Stimulated activated naive CD4-positive, alpha-beta T cell (primary cell): Measurements from ENCODE around the gene ARHGAP24.
"Not testable (repeated sequence)": the region's sequence is repeated elsewhere in the genome, so short reads cannot be mapped to it uniquely, and the experiment has no call there.

Experiments
- DNase-seq, 6 experiments: peaks; one replicate each; lab custom pipeline; 2025; lab: John Stamatoyannopoulos, UW

Gene ARHGAP24

DNA sequence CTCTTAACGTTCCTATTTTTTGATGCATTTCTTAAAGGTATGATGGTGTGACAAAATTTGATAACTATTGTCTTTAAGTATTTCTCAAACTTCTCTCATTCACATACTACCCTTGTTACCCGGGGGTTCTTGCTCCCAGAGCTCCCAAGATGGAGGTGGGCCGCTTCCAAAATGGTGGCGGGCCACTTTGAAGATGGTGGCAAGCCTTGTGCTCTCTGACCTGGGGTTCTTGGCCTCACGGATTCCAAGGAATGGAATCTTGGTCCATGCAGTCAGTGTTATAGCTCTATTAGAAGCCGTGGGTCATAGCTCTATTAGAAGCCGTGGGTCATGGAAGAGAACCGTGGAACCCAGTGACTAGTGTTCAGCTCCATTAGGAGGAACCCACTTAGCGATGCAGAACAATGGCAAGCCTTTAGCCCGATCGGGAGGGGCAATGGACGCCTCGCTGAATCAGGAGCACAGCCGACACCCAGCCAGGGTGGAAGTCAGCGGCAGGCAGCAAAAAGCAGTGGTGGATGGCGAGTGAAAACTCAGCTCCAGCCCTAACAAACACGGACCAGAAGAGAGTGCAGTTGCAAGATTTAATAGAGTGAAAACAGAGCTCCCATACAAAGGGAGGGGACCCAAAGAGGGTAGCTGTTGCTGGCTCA is 481.5 kb downstream of the ARHGAP24 start:
- DNase-seq, result no peak

DNA sequence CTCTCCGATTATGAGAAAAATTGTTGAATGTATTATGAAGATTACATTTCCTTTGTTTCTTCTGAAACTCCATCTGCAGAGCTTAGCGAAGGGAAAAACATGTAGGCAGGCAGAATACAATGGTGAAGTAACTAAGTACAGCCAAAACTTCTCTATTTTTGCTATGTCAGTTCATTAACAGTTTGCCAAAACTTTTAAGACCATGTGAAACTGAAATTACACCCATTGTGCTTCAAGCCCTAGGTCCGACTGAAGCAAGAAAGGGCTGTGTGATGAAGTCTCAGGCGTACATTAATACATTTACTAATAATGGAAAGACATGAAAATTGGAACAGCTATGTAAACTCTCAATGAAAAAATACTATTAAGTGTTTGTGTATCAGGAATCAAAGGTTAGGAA is 486.9 kb downstream of the ARHGAP24 start:
- no peak for DNase-seq

DNA sequence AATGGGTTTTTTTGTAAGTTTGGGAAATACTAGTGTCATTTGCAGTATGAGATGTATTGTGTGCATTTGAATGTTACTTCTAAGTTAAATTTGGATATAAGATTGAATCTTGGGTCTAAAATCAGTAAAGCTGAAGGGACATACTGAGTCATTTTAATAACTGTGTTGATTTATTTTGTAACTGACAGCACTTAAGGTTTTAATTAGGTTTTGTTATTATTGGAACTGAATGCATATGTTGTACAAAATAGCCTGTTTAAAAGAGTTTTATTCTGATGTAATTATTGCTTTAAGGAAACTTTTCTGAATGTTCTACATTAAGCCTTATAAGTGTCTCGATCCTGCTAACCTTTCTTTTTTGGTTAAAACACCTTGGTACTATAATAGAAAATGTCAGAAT is 488.3 kb downstream of the ARHGAP24 start:
- DNase-seq, result no peak

DNA sequence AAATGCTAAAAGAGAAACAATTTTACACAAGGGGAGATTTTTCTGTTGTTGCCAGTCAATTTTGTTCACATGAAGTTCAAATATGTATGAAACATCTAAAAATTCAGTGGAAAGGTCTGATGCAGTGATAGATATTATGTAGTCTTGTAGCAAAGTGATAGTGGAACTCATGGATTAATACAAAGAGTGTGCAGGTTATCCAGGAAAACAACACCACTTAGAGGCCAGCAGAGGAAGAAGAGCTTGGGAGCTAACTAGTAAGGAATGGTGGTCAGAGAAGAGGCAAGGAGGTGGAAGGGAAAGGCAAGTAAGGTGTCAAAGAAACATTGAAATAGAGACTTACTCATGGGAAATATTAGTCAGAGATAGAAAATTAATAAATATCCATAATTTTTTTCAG is 489.3 kb downstream of the ARHGAP24 start:
- no peak for DNase-seq

DNA sequence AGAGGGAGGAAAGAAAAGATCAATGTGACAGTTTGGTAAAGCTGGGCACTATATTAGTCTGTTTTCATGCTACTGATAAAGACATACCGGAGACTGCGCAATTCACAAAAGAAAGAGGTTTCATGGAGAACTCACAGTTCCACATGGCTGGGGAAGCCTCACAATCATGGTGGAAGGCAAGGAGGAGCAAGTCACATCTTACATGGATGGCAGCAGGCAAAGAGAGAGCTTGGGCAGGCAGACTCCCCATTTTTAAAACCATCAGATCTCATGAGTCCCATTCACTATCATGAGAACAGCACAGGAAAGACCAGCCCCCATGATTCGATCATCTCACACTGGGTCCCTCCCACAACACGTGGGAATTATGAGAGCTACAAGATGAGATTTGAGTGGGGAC is 490.1 kb downstream of the ARHGAP24 start:
- not testable (repeated sequence) for DNase-seq

DNA sequence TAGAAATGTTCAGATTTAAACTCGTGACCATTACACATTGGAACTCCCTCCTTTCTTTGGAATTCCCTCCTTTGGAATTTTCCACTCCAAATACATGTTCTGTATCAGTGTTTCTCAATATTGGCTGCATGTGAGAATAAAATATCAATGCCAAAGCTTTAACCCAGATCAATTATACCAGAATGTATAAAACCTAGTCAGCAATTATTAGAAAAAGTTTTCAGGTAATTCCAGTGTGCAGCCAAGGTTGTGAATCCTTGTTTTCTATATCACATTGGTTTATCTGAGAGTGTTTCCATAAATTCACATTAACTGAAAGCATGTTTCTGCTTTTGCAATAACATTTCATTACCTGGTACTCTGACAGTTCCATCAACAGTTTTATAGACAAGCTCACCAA is 490.6 kb downstream of the ARHGAP24 start:
- DNase-seq, result no peak

DNA sequence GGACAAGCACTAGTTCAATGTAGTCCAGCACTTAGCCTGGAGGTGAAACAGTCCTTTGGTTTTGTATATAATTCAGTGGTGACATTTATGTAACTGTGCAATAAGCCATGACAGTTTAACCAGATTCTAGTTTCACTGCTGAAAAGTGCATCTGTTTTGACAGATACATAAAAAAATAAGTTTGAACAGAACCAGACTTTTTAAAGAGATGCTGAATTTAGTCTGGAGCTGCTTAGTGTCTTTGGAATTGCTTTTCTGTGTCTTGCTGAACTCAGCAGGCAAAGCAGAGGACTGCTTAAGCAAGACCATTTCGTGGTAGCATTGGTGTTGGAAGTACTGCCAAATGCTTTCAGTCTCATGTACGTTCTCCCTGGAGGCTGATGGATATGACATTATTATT is 491.4 kb downstream of the ARHGAP24 start:
- no peak for DNase-seq

DNA sequence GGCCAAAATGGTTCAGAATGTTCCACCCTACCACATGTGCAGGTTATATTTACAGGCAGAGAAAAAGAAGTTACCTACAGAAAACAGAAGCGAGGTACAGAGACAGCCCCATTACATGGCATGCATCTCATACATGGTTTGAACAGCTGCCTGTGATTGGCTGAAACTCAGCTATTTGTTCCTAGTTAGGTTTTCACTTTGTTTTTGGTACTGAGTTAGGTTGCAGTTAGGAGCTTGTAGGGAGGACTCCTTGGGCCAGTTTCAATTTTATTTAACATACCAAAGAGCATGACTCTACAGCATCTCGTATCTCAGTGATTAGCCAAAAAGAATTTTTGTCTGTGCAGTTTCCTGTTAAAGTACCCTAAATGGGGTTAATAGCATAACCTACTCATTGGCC is 492.9 kb downstream of the ARHGAP24 start:
- no peak for DNase-seq

DNA sequence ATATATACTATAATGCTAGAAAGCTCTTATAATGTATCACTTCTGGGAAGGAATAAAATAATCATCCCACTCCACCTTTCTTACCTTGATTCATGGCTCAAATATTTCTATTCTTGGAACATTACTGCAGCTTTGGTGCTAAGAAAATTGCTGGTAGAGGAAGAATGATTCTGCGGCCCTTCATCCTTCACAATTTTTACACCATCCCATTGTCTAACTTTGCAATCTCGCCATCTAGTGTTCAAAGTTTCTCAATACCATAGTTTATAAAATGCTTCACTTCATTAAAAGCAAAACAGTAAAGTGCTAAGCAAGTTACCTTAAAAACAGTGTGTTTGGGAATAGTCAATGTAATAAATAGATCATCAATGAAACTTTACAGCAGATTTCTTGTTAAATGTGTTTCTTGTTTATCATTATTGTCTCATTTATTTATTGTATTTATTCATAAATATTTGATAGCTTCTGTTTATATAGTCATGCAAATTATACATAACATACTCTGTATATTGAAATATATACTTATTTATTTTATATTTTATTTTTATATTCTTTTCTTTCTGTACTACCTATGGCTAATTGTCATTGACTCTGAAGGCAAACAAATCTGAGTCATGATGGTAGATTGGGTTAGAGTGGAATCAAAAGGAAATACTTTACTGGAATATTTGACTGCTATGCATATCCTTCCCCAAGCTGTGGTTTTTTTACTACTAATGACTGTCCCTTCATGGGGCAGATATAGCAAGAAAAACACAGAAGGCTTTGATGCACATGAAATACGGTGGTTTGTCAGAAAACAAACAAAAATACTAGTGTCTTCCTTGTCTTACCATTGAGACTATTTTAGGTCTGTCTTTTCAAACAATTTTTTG is 494.2 kb downstream of the ARHGAP24 start:
- no peak for DNase-seq

DNA sequence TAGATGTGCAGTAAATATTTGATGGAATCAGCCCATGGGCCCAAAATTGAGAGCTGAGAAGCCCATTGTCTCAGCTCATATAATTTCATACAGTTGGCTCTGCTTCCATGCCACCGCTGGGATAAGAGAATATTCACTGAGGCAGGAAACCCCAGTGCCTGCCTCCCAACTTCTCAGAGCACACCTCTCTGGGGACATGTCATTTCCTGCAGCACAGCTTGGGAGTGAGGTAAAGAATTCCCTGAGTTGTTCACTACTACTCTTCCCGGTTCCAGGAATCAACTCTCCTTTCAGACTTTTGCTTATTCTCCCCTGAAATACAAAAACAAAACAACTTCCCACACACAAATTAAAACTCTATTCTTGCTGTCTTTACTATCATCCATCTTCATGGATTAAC is 495.6 kb downstream of the ARHGAP24 start:
- DNase-seq, result no peak

DNA sequence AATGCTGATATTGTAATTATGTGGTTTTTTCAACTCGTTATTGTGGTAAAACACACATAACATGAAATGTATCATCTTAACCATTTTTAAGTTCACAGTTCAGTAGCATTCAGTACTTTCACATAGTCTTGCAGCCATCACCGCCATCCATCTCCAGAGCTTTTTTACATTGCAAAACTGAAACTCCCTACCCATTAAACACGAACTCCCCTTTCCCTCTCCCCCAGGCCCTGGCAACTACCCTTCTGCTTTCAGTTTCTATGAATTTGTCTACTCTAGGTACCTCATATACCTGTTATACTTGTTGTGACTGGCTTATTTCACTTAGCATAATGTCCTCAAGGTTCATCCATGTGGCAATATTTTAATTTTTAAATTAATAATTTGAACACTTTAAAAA is 504.3 kb downstream of the ARHGAP24 start:
- no peak for DNase-seq

DNA sequence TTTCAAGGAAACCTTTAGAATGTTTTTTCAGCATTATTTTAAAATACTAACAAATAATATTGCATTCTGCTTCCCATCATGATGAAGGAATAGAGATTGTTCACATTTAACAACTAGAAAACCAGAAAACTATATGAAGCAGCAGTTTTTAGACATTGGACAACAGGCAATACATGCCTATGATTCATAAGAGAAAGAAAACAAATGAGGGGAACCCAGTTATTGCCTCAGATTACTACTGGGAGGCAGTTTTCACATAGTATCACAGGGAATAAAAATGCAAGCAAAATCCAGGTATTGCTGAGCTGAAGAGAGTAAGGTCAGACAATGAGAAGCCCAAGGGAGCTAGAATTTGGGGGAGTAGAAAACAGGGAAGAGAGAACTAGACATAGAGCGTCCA is 511.3 kb downstream of the ARHGAP24 start:
- no peak for DNase-seq

DNA sequence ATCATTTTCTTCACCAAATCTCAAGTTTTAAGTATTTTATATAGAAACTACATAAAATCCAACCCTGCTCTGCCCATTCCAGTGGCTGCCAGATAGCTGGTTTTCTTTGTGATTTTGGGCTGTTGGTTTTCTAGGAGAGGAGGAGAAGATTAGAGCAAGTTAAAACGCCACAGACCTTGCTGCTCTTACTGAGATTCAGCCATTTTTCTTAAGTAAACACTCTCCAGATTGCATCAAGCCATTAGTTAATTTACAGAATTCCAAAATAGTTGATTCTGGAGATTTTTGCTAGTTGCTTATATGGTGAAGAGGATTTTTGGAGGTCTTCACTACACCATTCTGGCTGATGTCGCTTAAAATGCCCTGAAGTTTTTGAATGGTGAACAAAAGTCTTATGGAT is 518.7 kb downstream of the ARHGAP24 start:
- DNase-seq, result no peak

DNA sequence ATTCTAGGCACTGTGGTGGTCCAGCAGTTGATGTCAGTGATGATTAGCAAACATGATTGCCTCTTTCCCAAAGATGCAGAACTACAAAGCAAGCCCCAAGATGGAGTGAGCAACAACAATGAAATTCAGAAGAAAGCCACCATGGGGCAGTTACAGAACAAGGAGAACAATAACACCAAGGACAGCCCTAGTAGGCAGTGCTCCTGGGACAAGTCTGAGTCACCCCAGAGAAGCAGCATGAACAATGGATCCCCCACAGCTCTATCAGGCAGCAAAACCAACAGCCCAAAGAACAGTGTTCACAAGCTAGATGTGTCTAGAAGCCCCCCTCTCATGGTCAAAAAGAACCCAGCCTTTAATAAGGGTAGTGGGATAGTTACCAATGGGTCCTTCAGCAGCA is 519.6 kb downstream of the ARHGAP24 start:
- no peak for DNase-seq

DNA sequence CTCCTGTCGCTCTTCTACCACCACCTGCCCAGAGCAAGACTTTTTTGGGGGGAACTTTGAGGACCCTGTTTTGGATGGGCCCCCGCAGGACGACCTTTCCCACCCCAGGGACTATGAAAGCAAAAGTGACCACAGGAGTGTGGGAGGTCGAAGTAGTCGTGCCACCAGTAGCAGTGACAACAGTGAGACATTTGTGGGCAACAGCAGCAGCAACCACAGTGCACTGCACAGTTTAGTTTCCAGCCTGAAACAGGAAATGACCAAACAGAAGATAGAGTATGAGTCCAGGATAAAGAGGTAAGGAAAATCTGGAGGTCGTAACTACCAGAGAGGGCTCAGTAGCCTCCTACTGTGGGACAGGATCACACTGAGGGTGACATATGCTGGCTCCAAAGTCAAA is 520.4 kb downstream of the ARHGAP24 start:
- no peak for DNase-seq

DNA sequence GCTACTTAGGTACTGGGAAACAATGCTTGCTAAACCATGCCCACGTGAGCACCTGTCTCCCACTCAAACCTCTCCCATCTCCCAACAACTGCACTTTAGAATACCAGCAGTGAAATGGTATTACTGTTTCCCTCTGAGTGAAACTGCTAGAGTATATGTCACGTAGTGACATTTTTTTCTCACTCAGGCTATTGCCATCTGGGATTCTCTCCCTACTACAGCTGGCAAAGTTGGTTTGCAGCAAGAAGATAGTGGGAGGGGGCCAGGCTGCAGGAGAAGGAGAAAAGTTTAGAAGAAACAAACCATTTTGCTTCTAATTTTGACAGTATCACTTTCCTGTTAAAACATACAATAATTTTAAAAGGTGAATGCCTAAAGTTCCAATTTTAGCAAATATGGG is 526.6 kb downstream of the ARHGAP24 start:
- no peak for DNase-seq

DNA sequence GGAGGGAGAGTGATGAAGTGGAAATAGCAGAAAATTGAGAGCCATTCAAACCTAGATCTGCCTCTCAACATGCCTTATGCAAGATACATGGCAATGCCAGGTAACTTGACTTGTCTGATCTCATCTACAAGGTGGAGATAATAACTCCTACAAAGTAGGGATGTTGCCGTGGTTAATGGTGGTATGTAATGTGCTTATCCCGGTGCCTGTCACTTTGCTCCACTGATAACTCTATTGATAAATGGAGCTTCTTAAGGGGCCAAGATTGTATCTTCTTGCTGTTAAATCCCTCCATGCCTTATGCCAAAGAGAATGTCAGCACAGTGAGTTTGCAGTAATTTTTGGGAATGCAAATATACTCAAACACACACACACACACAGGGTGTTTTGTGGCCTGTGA is 529.1 kb downstream of the ARHGAP24 start:
- DNase-seq, result no peak

DNA sequence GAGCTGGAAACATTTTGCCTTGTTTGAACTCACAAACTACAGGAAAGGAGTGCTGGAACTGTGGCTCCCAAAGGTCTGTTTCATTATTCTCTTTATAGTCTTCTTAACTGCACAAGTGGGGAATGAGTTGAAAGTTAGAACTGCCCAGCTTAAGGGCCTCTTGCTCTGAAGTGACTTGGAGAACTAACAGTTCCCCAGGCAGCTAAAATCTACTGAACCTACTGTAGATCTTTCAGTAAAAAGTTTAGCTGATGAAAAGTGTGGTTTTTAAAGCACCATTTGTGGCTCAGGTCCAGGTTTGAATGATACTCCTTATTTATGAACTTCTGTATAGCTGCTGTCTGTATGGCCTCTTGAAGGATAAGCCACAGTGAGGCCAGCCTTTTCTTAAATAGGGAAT is 531.1 kb downstream of the ARHGAP24 start:
- no peak for DNase-seq

DNA sequence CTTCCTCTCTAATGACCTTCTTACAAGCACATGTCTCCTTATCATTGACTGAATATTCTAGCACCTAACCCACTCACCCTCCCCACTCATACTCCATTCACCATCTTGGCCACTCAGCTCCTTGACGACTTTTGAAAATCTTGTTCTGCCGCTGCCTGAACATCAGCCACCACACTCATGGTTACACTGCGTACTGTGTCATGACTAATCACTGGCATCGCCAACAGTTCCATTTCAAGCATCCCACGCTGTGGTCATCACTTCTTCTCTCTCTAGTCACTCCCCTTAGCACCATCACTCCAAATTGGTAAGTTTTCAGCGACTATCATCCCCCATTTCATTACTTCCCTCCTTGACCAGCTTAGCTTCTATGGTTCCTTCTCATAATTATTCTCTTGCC is 532.1 kb downstream of the ARHGAP24 start:
- DNase-seq, result no peak

DNA sequence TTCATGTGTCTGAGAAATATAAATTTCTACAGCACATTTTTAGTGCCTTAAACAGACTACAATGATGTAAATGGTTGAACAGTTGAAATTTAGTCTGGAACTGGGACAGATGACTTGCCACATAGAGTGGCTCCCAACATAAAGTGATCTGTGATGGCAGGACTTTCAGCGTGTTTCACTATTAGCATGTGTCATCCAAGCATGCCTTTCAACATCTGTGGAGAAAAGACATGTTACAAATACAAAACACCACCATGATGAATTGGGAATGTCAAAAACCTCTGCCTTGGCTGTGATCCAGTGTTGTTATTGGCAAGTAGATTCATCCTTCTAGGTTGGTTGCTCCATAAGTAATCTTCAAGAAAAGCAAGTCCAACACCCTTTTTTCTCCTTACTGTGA is 536.2 kb downstream of the ARHGAP24 start:
- DNase-seq, result no peak

DNA sequence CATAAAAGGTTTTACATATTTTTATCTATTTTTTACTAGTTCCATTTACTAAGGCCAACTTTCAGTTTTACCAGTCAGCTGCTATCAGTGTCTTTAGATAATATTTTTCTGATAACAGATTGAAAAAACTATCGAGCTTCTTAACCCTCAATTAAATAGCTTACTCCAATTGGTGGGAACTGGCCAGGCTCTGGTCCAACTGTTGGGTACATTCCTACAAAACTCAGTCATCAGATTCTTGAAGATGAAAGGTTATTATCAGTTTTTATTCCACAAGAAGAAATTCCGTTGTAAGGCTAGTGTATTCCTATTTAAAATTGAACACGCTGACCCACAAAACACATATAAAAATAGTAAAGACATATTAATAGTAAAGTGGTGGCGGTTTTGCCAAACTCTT is 538.7 kb downstream of the ARHGAP24 start:
- no peak for DNase-seq

DNA sequence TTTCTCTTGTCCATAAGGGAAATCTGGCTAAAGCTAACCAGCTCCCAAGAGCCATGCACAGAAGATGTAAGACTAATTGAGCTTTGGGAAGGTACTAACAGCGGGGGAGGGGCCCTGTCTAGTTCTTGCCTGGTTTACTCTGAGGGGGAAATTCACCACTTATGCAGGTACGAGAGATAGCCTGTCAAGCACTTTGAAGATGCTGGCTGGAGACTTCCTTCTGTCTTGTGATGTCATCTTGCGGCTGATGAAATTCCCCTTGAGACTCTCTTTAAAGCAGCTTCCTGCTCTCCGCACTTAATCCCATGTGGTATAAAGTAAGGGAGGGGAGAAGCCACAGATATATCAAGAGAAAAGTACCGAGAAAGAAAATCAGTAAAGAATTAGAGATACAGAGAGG is 539.6 kb downstream of the ARHGAP24 start:
- no peak for DNase-seq

DNA sequence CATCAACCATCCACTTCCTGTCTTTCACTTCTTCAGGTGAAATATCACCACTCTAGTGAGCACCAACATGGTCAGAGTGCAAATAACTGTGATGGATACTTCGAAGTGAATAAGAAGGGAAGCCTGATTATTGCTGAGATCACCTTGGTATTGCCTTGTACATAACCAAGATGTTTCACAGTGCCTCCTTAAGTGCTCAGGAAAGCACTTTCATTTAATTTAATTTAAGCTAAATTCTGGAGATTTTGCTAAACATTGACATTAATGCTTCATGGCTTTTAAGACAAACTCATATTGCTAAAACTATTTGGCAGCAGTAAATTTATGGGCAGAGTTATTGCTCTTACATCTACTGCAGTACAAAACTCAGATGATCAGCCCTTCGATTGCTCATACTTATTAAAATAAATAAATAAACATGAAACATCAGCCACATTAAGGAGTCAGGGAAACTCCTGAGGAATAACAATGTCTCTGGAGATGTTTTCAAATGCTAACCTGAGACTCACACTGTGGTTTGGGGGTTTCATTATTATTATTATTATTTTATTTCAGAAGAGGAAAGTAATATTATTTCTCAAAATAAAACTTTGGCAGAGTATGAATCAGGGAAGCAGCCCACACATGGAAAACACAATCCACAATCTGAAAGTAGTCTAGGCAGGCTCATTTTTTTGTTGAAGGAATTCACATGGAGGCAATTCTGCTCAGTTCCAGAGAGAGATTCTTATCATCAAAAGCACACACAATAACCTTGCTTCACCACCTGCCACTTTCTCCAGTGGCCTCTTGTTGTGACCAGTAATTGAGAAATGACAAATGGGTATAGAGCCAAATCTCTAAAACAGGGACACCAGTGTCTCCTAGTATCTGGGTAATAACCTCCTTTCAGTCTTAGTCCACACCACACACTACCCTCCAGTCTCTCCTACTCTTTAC is 540.7 kb downstream of the ARHGAP24 start:
- DNase-seq, result no peak
